EH (cell line): Measurements from ENCODE around the gene TBC1D3K.
"Not testable (repeated sequence)": the region's sequence is repeated elsewhere in the genome, so short reads cannot be mapped to it uniquely, and the experiment has no call there.

Experiments used
- DNase-seq: peaks from one replicate; pipeline ENCODE4 v3.0.0-alpha.2; 2015; ENCODE audit warnings: low read depth

TBC1D3K gene

GRCh38 chr17:37924115-37924514 is at the start of gene TBC1D3K:
Gene TBC1D3K (plus strand): TSS chr17:37924415. CDS start chr17:37926000, 1,585 bp downstream.
- DNase-seq: not testable (repeated sequence)

GRCh38 chr17:37884516-37884915 is 39.7 kb upstream of the TBC1D3K start:
- DNase-seq: no peak

GRCh38 chr17:37885136-37885535 is 39.1 kb upstream of the TBC1D3K start:
- no peak for DNase-seq

GRCh38 chr17:37888881-37889280 is 35.3 kb upstream of the TBC1D3K start:
- no peak for DNase-seq

- DNase-seq: not testable (repeated sequence)
Measured at GRCh38 chr17:37896961-37897360, 27.3 kb upstream of the TBC1D3K start.
